Activated CD8-positive, alpha-beta memory T cell treated with anti-CD3 and anti-CD28 coated beads for 24 hours (primary cell): ENCODE data around the gene SHISA8.
"Not testable (repeated sequence)": the region's sequence is repeated elsewhere in the genome, so short reads cannot be mapped to it uniquely, and the experiment has no call there.

Experiments
- DNase-seq: peaks from one replicate; pipeline ENCODE4 v3.0.0-alpha.2; 2020

SHISA8 gene

DNA sequence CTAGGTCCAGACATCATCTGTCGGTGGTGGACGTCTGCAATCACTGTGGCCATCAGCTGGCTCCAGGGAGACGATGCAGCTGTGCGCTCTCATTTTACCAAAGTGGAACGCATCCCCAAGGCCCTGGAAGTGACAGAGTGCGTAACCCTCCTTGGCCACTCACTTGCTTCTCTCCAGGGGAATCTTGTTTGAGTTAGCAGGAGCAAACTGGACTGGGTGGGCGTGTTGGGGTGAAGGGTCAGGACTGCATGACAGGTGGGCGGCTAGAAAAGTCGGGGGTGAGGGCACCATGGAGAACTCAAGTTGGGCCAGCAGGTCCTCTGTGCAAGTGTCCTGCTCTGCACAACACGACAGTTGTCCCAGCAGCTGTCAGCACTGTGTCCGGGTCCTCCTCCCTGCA lies 16.2 kb downstream of the SHISA8 start:
- no peak for DNase-seq

DNA sequence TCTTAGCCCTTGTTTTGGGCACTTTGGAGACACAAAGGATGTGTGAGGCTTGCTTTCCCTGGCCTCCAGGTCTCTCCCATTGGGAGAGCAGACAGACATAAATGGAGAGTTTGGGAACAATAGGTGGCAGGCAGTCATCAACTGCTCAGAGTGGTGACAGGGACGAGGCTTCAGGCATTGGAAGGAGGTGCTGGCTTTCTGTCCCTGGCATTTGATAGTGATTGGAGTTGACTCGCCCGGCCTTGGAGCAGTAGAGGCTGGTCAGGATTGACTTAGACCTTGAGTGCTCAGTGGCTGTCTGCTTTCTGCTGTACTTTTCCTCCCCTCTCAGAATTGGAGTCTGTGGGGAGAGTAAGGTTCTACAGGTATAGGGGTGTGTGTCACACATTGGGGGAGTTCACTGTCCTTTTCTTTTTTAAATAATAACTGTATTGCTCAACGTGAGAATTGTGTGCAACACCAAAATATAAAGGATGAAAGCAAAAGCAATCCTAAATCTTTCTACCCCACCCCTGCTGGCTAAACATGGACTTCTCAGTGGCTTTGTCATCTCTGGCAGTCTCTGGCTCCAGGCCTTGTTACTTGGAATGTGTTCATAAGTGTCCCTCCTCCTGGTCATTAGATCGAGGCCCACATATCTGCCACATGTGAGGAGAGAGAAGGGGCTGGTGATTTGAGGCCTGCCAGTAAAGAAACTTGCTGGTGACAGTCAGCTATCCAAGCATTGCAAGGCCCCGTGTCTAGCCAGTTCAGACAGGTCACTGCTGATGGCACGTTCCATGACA lies 21.1 kb downstream of the SHISA8 start:
- DNase-seq: no peak

DNA sequence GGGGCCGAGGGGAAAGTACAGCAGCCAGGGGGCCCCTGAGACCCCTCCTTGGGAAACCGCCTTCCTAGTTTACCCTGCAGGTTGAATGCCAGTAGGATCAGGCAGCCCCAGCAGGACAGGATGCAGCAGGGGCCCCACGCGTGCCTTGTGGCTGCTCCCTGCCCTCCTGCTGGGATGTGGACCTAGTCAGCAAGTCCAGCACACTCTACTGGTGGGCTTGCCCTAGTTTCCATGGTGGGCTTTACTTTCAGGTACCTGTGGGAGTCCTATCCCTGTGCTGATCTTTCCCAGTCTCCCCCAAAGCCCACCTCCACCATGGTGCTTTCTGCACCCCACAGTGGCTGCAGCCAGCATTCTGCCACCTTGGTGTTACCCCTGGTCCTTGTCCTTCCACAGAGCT lies 22.2 kb downstream of the SHISA8 start:
- DNase-seq: no peak

DNA sequence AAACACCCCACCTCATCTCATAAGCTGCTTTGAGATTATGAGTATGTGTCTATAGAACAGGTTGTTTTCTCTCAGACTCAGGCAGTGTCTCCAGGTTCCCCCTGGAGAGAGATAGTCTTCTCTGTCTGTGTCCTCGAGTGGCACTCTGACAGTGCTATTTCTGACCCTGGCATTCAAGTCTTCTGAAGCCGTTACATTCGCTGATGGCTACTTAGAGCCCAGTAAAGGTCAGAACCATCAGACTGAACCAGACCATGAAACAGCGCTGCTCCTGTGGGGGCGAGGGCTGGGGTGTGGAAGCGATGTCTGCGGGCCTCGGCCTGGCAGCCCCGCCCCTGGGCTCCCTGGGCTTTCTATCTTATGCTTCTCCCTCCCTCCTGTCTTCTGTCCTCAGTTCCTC lies 23.5 kb downstream of the SHISA8 start:
- no peak for DNase-seq

DNA sequence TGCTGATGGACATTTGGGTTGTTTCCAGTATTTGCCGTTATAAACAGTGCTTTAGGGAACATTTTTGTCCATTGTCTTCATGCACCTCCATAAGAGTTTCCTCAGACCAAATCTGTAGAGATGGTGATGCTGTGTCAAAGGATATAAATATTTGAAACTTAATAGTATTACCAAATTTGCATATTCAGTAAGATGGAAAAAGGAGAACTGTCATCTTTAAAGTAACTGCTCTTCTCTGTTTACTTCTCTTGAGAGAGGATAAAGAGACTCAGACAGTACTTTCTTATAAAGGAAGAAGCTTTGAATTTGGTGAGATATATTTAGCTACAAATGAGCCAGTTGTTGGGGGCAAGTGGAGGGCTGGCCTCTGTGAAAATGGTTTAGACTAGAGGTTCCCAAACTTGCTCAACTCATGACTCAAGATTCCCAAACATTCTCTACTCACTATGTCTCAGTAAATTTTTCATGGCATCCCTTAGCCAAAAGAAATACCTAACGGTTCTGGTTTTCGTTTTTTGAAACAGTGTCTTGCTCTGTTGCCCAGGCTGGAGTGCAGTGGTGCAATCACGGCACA lies 26.2 kb downstream of the SHISA8 start:
- DNase-seq: no peak

DNA sequence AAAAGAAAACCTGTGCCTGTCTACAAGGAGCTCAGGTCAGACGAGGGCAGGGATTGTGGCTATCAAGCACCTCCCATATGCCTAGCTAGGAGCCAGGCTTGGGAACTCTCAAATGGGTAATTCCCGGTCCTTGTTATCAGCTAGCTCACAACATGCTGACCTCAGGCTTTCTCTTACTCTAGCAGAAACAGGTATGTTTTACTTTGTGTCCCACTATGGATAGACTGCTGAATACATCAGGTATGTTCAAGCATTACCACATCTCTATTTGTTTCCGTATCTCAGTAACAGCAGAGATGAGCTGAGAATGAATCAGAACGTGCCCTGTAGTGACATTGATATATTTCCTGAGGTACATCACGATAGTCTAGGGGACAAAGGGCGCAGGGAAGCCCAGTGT lies 29.4 kb downstream of the SHISA8 start:
- DNase-seq: no peak

DNA sequence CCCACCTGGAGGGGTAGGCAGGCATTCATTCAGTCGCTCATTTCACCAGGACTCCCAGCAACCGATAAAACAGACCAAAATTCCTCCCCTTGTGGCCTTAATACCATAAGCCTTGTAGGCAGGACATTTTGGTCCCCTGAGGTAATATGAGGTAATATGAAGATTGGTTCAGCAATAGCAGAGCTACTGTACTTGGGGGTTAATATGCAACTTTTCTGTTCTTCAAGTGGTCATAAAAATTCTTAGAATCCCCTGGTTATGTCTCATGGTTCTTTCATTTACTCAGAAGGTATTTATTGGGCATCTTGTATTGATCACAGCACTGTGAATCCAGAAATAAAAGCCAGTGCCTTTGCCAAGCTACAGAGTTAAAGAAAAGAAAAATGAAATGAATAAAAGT lies 29.8 kb downstream of the SHISA8 start:
- no peak for DNase-seq

DNA sequence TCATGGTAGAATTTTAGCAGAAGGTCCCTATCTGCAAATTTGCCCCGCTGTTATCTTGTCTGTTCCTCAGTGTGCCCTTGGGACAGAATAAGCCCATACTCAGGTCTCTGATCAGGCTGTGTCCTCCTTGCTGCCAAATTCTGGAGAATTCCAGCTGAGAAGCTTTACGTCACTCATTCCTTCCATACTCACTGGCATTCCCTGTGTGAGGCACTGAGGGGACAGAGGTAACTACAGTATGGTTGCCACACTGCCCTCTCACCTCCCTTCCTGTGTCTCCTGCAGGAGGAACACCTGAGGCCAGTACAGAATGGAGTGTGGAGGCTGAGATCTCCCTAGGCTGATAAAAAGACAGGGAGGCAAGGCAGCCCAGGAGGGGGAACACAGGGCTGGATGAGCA lies 31.5 kb downstream of the SHISA8 start:
- DNase-seq: no peak

DNA sequence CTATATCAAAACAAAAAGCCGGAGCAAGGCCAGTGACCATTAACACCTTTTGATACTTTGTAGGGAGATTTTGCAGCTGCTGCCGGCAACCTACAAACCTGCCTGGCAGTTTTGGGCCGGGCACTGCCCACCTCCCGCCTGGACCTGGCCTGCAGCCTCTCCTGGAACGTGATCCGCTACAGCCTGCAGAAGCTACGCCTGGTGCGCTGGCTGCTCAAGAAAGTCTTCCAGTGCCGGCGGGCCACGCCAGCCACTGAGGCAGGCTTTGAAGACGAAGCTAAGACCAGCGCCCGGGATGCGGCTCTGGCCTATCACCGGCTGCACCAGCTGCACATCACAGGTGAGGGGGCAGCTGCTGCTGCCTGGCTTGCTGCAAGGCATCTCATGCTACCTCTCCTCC lies 34.2 kb downstream of the SHISA8 start:
- DNase-seq: no peak

DNA sequence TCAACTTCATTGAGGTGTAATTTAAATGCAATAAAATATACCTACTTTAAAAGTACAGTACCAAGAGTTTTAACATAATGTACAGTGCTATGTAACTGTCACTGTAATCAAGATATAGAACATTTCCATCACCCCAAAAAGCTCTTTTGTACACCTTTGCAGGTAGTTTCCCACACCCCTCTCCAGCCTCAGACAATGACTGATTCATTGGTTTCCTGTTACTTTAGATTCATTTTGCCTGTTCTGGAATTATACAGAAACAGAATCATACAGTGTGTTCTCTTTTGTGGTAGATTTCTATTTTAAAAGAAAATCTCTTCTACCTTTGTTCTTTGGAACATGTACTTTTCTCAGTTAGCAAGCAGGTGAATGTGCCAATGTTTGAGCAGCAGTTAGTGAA lies 38.2 kb downstream of the SHISA8 start:
- DNase-seq: no peak

DNA sequence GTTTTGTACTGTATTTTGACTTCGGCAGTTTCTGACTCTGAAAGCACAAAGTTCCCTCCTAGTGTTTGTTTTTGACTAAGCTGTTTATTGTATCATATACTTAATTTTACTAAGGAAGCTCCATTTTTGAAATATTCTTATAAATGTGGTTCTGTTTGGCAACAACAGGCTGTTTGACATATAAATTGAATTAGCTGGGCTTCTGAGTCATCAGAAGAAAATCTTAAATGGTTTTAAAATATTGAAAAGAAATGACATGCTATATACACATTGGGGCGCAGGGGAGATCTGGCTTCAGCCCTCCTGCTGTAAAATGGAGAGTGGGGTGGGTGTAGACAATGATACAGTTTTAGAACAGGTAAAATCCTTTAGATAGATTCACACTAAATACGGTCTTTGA lies 38.6 kb downstream of the SHISA8 start:
- DNase-seq: no peak

DNA sequence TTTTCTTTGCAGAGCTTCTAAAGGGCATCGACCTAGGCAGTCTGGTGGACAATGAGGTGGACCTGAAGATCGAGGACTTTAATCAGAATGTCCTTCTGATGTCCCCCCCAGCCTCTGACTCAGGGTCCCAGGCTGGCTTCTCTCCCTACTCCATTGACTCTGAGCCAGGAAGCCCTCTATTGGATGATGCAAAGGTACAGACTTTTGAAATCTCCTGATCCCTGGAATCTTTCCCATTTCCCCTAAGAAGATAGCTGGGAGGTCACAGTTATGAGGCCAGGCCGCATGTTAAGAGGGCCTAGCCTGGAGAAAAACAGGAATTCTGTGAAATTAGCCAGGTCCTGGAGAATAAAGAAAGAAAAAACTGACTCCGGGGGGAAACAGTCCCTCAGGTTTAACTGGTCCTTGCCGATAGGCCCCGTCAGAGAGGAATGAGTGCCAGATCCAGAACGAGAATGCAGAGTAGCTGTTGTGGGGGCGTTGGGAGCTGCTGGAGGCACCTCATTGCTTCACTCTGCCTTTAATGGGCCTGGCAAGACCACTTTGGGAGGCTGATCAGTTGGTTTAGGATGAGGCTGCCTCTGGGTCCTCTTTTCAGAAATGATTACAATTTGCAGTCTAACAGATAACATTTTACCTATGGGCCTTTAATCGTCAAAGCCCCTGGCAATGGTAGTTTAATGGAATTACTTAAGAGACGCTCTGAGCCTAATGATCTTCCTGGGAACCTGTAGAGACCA lies 39.2 kb downstream of the SHISA8 start:
- DNase-seq: no peak

DNA sequence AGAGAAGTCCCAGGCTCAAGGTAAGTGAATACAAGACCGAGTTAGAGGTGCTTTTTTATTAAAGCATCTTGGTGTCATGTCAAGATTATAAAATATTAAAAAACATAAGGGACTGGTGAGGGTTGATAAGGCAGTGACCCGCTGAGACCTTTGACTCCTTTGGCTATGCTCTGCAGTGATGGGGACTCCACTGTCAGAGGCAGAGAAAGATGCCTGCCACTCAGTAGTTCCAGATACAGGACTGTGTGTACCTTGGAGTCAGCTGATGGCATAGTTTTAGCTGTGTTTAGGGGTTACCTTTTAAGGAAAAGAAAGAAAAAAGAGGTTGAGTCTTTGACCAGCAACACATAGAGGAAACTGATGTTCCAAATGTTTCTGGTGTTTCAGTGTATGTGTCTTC lies 40.8 kb downstream of the SHISA8 start:
- DNase-seq: no peak

DNA sequence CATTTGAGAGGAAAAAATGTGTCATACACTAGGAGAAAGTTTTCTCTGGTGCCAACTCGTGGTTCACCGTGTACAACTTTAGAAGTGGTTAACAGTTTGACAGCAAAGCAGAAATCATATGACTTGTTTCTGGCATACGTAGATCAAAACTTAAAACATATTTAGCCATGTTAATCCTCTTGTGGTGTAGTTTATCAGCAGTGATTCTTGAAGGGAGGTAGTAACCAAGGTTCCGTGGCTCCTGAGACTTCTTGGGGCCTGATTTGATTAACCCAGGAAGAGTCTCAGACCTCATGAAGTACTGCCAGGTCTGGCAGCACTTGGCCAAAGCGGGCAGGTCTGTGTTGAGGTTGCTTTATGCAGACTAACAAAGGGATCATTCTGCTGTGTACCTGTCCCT lies 41.5 kb downstream of the SHISA8 start:
- DNase-seq: peak; percentile 67

DNA sequence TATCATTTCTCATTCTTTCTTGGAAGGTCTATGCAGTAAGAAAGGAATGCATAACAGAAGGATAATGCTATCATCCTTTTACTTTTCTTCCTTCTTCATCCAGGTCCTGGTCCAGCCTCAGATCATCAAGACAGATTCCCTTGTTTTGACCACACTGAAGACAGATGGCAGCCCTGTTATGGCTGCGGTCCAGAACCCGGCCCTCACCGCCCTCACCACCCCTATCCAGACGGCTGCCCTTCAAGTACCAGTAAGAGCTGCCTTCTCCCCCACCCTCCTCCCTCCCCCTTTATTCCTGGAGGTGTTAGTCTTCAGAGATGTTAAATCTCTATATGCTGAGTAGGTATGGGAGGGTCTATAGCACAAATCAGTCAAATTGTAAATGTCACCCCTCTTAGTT lies 44.1 kb downstream of the SHISA8 start:
- no peak for DNase-seq

DNA sequence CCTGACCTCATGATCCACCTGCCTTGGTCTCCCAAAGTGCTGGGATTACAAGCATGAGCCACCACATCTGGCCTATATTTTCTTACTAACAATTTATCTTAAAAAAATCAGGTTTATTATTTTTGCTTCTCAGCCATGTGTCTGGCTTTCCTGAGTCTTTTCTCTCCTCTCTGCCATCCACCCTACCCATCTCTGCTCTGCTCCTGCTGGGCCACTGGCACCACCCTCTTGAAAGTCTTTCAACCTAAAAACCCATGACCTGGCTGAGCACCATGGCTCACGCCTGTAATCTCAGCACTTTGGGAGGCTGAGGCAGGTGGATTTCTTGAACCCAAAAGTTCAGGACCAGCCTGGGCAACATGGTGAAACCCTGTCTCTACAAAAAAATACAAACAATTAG lies 44.8 kb downstream of the SHISA8 start:
- not testable (repeated sequence) for DNase-seq

DNA sequence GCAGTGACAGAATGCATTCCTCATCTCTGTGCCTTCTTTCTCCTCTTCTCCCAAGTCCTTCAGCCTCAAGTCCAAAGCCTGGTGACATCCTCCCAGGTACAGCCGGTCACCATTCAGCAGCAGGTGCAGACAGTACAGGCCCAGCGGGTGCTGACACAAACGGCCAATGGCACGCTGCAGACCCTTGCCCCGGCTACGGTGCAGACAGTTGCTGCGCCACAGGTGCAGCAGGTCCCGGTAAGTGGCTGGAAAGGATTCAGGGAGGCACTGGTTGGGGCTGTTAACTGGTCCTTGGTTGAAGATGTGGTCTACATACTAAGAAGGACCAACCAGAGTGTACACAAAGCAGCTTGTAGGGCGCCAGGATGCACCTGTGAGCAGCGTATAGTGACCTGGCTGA lies 46.3 kb downstream of the SHISA8 start:
- no peak for DNase-seq

DNA sequence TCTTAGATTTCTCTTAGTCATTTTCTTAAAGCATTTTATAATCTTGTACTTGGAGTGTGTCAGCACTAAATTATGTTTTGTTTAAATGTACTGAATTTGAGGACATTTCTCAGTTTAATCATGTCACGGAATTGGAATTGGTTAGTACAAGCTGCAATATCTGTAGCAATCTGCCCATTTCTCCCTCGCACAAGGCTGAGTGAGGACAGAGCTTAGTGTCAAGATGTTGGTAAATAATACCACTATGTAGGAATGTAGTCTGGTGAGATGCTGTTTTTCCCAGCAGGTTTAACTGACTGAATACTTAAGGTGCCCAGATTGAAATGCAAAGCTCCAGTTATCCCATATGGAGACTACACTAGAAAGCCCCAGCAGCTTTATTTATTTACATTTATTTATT lies 51.4 kb downstream of the SHISA8 start:
- DNase-seq: no peak

DNA sequence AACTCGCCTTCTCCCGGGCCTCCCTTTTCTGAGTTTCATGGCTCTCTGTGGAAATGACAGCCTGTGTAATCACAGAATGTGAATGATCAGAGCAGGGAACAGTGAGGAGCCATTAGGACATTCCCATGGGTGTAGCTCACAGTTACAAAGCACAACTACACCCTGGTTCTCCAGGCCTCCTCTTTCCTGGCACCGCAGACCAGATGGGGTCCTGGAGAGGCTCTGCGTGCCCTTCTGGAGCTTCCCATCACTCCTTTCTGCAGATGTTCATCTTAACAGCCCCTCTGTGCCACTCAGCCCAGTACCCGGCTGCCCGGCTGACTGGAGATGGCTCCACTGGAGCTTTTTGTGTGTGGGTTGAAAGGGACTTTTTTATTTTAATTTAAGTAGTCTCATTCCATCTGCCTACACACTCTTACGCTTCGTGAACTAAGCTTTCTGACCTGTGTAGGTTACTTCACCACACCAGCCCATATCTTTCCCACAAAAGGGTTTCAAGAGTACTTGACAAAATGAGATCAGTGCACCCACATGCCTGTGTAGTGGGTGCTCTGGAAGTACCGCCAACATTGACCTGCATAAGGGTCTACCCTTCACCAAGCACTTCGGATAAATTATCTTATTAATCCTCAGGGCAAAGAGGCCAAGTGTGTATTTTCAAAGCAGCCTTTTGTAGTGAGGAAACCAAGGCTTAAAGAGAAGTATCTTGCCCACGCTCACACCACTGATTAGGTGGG lies 52.2 kb downstream of the SHISA8 start:
- peak; percentile 84 for DNase-seq

DNA sequence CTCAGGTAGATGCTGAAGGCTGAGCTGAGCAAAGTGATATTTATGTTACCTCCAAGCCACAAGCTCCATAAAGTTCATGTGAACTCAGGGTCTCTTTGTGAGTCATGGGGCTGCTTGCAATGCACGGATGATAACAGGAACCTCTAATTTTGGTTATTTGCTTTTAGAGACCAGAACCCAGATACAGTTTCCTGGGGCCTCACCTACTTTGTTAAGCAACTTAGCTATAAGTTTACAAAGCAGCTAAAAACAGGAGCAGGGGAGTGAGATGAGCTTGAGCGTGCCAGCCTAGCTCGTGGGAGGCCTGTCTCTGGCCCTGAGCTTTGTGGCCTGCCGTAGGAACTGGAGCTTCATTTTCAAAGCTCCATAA lies 52.7 kb downstream of the SHISA8 start:
- no peak for DNase-seq
